ENCODE results near the gene MUC13.

DNA sequence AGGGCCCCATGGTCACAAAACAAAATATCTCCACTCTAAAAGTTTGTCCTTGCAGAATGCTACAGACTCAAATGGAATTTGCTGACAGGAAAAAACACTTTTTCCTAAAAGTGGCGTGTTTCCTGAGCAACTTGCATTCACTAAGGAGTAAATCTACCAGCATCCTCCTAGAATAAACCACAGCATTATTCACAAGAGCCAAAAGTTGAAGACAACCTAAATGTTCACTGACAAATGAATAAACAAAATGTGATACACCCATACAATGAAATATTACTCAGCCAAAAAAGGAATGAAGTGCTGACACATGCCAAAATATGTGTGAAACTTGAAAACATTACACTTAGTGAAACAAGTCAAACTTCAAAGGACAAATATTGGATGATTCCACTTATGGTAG, 76.3 kb downstream of the MUC13 start:
- TF ChIP-seq, protein P1, sequence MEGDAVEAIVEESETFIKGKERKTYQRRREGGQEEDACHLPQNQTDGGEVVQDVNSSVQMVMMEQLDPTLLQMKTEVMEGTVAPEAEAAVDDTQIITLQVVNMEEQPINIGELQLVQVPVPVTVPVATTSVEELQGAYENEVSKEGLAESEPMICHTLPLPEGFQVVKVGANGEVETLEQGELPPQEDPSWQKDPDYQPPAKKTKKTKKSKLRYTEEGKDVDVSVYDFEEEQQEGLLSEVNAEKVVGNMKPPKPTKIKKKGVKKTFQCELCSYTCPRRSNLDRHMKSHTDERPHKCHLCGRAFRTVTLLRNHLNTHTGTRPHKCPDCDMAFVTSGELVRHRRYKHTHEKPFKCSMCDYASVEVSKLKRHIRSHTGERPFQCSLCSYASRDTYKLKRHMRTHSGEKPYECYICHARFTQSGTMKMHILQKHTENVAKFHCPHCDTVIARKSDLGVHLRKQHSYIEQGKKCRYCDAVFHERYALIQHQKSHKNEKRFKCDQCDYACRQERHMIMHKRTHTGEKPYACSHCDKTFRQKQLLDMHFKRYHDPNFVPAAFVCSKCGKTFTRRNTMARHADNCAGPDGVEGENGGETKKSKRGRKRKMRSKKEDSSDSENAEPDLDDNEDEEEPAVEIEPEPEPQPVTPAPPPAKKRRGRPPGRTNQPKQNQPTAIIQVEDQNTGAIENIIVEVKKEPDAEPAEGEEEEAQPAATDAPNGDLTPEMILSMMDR (IDR thresholded peaks at IDR 0.05): no peak
- TF ChIP-seq POLR2AphosphoS5 (IDR thresholded peaks at IDR 0.05): no peak

All from breast epithelium (tissue), 3 donors.